GM19351 (cell line): ENCODE measurements around the gene KLHL20.
"Not testable (repeated sequence)": the region's sequence is repeated elsewhere in the genome, so short reads cannot be mapped to it uniquely, and the experiment has no call there.

ENCODE experiments used
- ATAC-seq: cut with Tn5 transposase; IDR thresholded peaks from one replicate; pipeline ENCODE4 v1.9.1; 2021; ENCODE audit warnings: mild to moderate bottlenecking, moderate library complexity; ENCODE audit not compliant: unreplicated experiment

The KLHL20 gene, protein sequence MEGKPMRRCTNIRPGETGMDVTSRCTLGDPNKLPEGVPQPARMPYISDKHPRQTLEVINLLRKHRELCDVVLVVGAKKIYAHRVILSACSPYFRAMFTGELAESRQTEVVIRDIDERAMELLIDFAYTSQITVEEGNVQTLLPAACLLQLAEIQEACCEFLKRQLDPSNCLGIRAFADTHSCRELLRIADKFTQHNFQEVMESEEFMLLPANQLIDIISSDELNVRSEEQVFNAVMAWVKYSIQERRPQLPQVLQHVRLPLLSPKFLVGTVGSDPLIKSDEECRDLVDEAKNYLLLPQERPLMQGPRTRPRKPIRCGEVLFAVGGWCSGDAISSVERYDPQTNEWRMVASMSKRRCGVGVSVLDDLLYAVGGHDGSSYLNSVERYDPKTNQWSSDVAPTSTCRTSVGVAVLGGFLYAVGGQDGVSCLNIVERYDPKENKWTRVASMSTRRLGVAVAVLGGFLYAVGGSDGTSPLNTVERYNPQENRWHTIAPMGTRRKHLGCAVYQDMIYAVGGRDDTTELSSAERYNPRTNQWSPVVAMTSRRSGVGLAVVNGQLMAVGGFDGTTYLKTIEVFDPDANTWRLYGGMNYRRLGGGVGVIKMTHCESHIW

GRCh38 chr1:173714759-173715537, at the start of gene KLHL20:
KLHL20 (plus strand) TSS chr1:173714981; CDS start chr1:173716044, 1,063 bp downstream.
- peak; percentile 90 for ATAC-seq

GRCh38 chr1:173666646-173667045, 48.1 kb upstream of the KLHL20 start:
- no peak for ATAC-seq

GRCh38 chr1:173669491-173669941, 45.3 kb upstream of the KLHL20 start, which contains the start of gene ANKRD45:
ANKRD45 (minus strand) TSS chr1:173669851; CDS start chr1:173659418, 10,433 bp downstream.
- no peak for ATAC-seq

DNA sequence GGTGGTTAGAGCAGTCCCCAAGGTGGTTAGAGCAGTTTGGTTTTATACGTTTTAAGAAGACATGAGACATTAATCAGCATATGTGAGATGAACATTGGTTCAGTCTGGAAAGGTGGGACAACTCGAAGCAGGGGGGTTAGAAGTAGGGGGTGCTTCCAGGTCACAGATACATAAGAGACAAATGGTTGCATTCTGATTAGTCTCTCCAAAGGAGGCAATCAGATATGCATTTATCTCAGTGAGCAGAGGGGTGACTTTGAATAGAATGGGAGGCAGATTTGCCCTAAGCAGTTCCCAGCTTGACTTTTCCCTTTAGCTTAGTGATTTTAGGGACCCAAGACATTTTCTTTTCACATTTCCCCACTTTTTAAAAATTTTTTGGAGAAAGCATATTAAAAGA, 40.3 kb upstream of the KLHL20 start:
- ATAC-seq, result not testable (repeated sequence)

DNA sequence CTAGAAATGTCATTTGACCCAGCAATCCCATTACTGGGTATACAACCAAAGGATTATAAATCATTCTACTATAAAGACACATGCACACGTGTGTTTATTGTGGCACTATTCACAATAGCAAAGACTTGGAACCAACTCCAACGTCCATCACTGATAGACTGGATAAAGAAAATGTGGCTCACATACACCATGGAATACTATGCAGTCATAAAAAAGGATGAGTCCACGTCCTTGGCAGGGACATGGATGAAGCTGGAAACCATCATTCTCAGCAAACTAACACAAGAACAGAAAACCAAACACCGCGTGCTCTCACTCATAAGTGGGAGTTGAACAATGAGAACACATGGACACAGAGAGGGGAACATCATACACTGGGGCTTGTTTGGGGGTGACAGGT, 34.6 kb upstream of the KLHL20 start:
- ATAC-seq, result not testable (repeated sequence)

DNA sequence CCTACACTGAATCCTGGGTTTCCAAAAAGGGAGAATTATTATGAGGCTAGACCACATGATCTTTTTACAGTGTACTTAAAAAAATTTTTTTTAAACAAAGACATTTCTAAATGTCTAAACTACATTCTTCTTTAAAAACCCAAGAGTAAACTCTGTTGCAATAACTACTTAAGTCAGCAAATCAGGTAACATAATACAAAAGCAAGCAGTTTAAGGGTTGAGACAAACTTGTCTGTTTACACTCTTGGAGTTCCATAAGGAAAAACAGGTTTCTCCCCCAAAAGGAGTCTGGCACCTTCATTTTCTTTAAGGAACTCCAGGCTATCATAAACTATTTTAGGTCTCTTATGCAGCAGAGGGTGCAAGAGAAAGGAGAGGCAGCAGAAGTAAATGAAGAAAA, 32.6 kb upstream of the KLHL20 start:
- ATAC-seq, result no peak

- ATAC-seq, result not testable (repeated sequence)
Measured at GRCh38 chr1:173683838-173684237, 30.9 kb upstream of the KLHL20 start.

- ATAC-seq, result not testable (repeated sequence)
Measured at GRCh38 chr1:173685121-173685520, 29.7 kb upstream of the KLHL20 start.

GRCh38 chr1:173688300-173688699, 26.5 kb upstream of the KLHL20 start:
- ATAC-seq, result no peak

DNA sequence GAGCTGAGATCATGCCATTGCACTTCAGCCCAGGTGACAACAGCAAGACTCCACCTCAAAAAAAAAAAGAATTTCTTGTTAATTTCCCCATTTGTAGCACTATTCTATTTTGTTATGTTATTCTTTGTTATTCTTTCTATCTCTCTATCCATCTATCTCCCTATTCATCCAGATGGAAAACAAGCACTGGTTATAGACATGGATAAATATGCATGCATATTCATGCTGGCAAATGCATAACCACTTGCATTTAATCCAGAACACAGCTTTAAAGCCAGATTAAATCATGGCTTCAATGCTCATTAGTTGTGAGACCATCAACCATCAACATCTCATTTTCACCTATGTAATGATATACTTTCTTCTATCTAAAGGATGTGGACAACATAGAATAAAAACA, 21.5 kb upstream of the KLHL20 start:
- ATAC-seq, result no peak

GRCh38 chr1:173701299-173701698, 13.5 kb upstream of the KLHL20 start:
- not testable (repeated sequence) for ATAC-seq

DNA sequence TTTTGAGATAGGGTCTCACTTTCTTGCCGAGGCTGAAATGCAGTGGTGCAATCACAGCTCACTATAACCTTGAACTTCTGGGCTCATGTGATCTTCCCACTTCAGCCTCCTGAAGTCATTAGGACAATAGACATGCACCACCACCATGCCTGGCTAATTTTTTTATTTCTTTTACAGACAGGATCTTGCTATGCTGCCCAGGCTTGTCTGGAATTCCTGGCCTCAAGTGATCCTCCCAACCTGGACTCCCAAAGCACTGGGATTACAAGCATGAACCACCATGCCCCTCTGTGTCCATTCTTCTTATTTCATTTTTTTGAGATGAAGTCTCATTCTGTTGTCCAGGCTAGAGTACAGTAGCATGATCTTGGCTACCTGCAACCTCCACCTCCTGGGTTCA, 12.0 kb upstream of the KLHL20 start:
- ATAC-seq, result no peak

DNA sequence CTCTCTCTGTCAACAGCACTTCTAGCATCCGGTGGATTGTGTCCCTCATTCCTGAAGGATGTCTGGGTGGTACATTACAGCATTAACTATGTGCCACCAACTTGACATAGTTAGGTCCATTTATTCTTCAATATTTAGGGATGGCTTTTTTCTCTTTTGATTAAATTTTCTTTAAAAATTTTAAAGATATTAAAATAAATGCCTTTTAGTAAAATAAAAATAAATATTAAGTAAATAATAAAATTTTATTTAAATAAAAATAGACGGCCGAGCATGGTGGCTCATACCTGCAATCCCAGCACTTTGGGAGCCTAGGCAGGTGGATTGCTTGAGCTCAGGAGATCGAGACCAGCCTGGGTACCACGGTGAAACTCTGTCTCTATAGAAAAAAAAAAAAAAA, 9.7 kb upstream of the KLHL20 start:
- ATAC-seq, result no peak

- no peak for ATAC-seq
Measured at GRCh38 chr1:173708787-173709186, 6.0 kb upstream of the KLHL20 start.

DNA sequence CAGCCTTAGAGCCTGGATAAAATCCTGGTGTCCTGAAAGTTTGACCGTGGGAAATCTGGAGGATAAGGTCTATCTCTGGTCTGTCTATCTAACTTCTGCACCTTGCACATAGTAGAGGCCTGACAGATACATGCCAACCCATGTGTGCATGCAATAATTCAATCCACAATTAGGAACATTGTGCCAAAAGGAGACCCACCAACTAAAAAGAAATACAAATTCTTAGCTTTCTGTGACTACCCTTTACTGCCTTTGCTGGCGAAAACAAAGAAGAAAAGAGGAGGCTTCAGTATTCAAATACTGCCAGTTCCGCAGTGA, 381 bp upstream of the KLHL20 start:
- no peak for ATAC-seq

- ATAC-seq, result no peak
Measured at GRCh38 chr1:173715538-173715844, 710 bp downstream of the KLHL20 start.

DNA sequence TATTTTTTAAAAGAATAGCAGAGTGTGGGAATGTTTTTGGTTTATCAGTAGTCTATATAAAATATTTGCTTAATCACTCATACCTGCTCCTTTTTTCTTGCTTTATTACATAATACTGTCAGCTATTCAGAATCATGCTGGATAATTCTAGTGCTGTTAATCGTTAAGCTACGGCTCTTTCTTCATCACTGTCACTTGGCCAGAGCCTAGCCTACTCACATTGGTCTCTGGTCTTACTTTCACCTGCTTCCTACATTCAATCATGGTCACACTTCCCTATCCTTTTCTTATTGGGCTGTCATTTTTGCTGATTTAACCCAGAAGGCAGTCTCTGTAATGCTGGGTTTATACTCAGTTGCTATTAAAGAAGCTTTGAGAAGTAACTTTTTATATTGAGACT, 2.5 kb downstream of the KLHL20 start:
- no peak for ATAC-seq

DNA sequence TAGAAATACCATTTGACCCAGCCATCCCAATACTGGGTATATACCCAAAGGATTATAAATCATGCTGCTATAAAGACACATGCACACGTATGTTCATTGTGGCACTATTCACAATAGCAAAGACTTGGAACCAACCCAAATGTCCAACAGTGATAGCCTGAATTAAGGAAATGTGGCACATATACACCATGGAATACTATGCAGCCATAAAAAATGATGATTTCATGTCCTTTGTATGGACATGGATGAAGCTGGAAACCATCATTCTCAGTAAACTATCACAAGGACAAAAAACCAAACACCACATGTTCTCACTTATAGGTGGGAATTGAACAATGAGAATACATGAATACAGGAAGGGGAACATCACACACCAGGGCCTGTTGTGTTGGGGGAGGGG, 16.6 kb downstream of the KLHL20 start:
- ATAC-seq, result not testable (repeated sequence)

GRCh38 chr1:173733912-173734311, 19.1 kb downstream of the KLHL20 start:
- no peak for ATAC-seq

DNA sequence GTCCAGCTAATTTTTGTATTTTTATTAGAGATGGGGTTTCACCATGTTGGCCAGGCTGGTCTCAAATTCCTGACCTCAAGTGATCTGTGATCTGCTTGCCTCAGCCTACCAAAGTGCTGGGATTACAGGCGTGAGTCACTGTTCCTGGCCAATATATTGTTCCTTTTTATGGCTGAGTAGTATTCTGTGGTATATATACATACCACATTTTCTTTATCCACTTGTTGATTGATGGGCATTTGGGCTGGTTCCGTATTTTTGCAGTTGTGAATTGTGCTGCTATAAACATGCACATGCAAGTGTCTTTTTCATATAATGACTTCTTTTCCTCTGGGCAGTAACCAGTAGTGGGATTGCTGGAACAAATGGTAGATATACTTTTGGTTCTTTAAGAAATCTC, 21.3 kb downstream of the KLHL20 start:
- not testable (repeated sequence) for ATAC-seq

GRCh38 chr1:173742203-173742886, 27.6 kb downstream of the KLHL20 start:
- no peak for ATAC-seq
